MCF 10A (cell line): ENCODE results near the gene CDK1. TPM values are rescaled to one million over a fixed set of nuclear protein-coding genes. Genes with fewer than 3 reads are reported as not detected.

Experiments used
- BruUV-seq: library from RNA; stranded (reverse); fragments of 400-500 nt; replicated peaks from 2 replicates; lab custom pipeline; 2021; lab: Mats Ljungman, UMichigan
- CTCF ChIA-PET: fragments of 300-600 bp; sonication (Branson Sonifier 250); formaldehyde crosslinking; extraction: SDS; loops from one replicate; lab custom pipeline; 2021; ENCODE audit warnings: antibody characterized with exemption, inconsistent platforms; lab: Yijun Ruan, JAX
- POLR2A ChIA-PET: fragments of 300-600, 350-650 bp; sonication (Branson Sonifier 250); formaldehyde crosslinking; extraction: SDS; loops from one replicate; lab custom pipeline; 2020; ENCODE audit warnings: antibody characterized with exemption, inconsistent platforms; lab: Yijun Ruan, JAX
- DNase-seq: peaks from one replicate; pipeline ENCODE4 v3.0.0-alpha.2; 2018; ENCODE audit not compliant: unreplicated experiment
- H3K27ac Mint-ChIP-seq: one replicate; pipeline ENCODE4 v1.8.0; 2022; ENCODE audit warnings: mild to moderate bottlenecking, low read depth, mixed read lengths; ENCODE audit not compliant: unreplicated experiment
- H3K27me3 Mint-ChIP-seq: one replicate; pipeline ENCODE4 v1.8.0; 2022; ENCODE audit warnings: mixed read lengths; ENCODE audit not compliant: insufficient read depth, unreplicated experiment
- H3K36me3 Mint-ChIP-seq: one replicate; pipeline ENCODE4 v1.8.0; 2022; ENCODE audit warnings: mild to moderate bottlenecking, moderate library complexity, mixed read lengths; ENCODE audit not compliant: insufficient read depth, unreplicated experiment
- H3K4me1 Mint-ChIP-seq: one replicate; pipeline ENCODE4 v1.8.0; 2022; ENCODE audit warnings: mixed read lengths; ENCODE audit not compliant: insufficient read depth, unreplicated experiment
- H3K4me3 Mint-ChIP-seq: one replicate; pipeline ENCODE4 v1.8.0; 2022; ENCODE audit warnings: mild to moderate bottlenecking, moderate library complexity, mixed read lengths; ENCODE audit not compliant: unreplicated experiment
- H3K9me3 Mint-ChIP-seq: one replicate; pipeline ENCODE4 v1.8.0; 2022; ENCODE audit warnings: mixed read lengths; ENCODE audit not compliant: unreplicated experiment
- intact Hi-C: fragments of 100-400 bp; cut with micrococcal nuclease; formaldehyde crosslinking; loops from 2 replicates; pipeline ENCODE4 v1.14.1; 2022
- total RNA-seq: library from RNA; stranded (reverse); gene quantifications from 2 replicates; pipeline ENCODE4 v1.2.3, GENCODE V29; 2022
- TF ChIP-seq, protein P1 (sequence below): fragments of 200-600 bp; IDR thresholded peaks from one replicate; pipeline ENCODE4 v1.8.0; 2022; ENCODE audit warnings: antibody characterized with exemption, mild to moderate bottlenecking; ENCODE audit not compliant: unreplicated experiment

Gene CDK1
- total RNA-seq, 1 experiment from 2014 or later, result 48.8 TPM

DNA sequence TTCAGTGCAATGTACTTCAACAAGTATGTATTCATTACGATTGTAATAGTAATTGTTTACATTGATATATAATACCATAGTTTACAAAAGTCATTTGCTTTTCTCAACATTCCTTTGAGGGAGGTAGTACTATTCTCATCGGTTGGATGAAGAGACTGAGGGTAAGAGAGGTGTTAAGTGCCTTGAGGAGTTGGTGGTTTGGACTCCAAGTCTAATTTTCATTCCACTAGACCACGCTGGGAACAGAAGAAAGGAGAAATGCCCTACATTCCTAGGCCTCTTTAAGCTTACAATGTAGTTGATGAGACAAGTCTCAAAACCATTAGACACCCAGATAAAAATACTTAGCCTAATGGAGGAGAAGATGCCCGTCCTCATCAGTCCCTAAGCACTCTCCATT, 28.6 kb downstream of the CDK1 start:
- no peaks in the 10 kb centered on the region for H3K36me3 Mint-ChIP-seq
- CTCF ChIA-PET, result interaction anchor here (0.7 kb wide), 1 partner anchor 492 kb away, joined by 3 read pairs; no protein-coding TSS in a partner anchor
- no TSS peak for BruUV-seq

DNA sequence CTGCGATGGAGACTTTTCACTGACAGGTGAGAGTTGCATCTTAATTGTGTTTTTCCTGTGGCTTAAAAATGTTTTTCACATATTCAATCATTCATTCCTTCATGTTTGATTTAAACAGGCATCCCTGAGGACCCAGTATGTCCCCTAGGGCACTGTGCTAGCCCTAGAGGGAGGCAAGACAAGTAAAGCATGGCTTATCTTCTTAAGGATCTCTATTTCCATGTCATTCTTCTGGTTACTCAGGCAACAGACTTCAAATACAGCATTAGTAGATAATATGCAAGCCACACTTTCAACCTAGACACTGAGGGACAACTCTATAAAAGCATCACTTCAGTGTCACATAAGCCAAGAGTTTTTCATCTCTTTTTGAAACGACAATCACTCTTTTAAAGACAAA, 29.2 kb downstream of the CDK1 start:
- intact Hi-C loops, result no loop called here
- H3K4me1 Mint-ChIP-seq, result peaks cover 8% of the 10 kb centered on the region
- no TSS peak for BruUV-seq
- TF ChIP-seq, protein P1, sequence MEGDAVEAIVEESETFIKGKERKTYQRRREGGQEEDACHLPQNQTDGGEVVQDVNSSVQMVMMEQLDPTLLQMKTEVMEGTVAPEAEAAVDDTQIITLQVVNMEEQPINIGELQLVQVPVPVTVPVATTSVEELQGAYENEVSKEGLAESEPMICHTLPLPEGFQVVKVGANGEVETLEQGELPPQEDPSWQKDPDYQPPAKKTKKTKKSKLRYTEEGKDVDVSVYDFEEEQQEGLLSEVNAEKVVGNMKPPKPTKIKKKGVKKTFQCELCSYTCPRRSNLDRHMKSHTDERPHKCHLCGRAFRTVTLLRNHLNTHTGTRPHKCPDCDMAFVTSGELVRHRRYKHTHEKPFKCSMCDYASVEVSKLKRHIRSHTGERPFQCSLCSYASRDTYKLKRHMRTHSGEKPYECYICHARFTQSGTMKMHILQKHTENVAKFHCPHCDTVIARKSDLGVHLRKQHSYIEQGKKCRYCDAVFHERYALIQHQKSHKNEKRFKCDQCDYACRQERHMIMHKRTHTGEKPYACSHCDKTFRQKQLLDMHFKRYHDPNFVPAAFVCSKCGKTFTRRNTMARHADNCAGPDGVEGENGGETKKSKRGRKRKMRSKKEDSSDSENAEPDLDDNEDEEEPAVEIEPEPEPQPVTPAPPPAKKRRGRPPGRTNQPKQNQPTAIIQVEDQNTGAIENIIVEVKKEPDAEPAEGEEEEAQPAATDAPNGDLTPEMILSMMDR, result no peak
- H3K27ac Mint-ChIP-seq, result no peak overlapping the region
- H3K36me3 Mint-ChIP-seq, result no peaks in the 10 kb centered on the region
- H3K4me3 Mint-ChIP-seq, result no peak overlapping the region
- ChIA-PET CTCF (interaction anchor here (0.7 kb wide), 1 partner anchor 491 kb away, joined by 3 read pairs; no protein-coding TSS in a partner anchor), POLR2A (no interaction called here)
- DNase-seq, result no peak
- H3K9me3 Mint-ChIP-seq, result no peaks in the 10 kb centered on the region
- no peaks in the 10 kb centered on the region for H3K27me3 Mint-ChIP-seq

More for the DNA sequence above, 28.6 kb downstream of the CDK1 start:
- intact Hi-C loops, result no loop called here
- Mint-ChIP-seq H3K9me3 (no peaks in the 10 kb centered on the region), H3K27me3 (no peaks in the 10 kb centered on the region), H3K4me1 (peaks cover 8% of the 10 kb centered on the region), H3K4me3 (no peak overlapping the region), H3K27ac (no peak overlapping the region)
- DNase-seq, result no peak
- TF ChIP-seq, protein P1, result no peak
- POLR2A ChIA-PET, result no interaction called here

DNA sequence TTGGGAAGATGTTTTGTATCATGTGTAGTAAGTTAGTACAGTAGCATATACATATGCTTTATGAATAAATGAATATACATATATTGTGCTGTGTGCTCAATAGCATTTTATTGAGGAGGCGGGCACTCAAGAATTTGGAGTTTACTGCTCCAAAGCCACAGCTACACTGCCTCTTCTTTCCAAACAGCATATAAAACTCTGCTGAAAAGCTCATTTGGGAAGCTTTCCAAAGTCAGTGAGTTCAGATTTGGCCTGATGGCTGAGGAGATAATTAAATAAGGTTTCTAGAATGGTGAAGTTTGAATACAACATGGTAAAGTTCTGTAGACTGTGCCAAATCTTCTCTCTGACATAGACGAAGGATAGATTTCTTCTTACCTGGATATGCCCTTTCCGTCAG, 29.8 kb downstream of the CDK1 start:
- TF ChIP-seq, protein P1, result no peak
- DNase-seq, result no peak
- peaks cover 8% of the 10 kb centered on the region for H3K4me1 Mint-ChIP-seq
- CTCF ChIA-PET, result no interaction called here
- intact Hi-C loops, result no loop called here
- no peaks in the 10 kb centered on the region for H3K36me3 Mint-ChIP-seq
- no peak overlapping the region for H3K4me3 Mint-ChIP-seq
- H3K27ac Mint-ChIP-seq, result no peak overlapping the region
- POLR2A ChIA-PET, result no interaction called here
- H3K9me3 Mint-ChIP-seq, result no peaks in the 10 kb centered on the region
- H3K27me3 Mint-ChIP-seq, result no peaks in the 10 kb centered on the region
- BruUV-seq, result no TSS peak

DNA sequence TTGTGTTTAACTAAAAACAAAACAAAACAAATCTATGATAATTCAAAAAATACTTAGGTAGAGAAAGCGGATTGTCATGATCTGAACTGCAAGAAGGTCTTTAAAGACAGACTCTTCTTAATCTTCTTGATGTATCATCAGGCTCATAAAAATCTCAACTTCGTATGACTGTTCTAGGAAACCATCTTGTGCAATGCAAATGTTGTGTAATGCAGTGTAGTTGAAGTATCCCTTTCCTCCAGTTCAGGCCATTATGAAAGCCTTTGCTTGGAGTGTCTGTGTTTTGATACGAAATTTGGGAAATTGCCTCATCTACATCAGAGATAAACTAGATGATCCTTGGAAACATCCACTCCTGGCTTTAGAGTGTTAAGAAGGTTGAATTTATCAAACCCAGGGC, 30.9 kb downstream of the CDK1 start:
- CTCF ChIA-PET, result interaction anchor here (0.7 to 0.8 kb wide), 2 partner anchors 147 to 331 kb away, joined by 3 to 5 read pairs; no protein-coding TSS in a partner anchor
- Mint-ChIP-seq H3K27me3 (no peaks in the 10 kb centered on the region), H3K36me3 (no peaks in the 10 kb centered on the region), H3K27ac (peak overlapping the region; percentile 51), H3K4me3 (no peak overlapping the region), H3K9me3 (no peaks in the 10 kb centered on the region), H3K4me1 (peaks cover 8% of the 10 kb centered on the region)
- TF ChIP-seq, protein P1, result no peak
- intact Hi-C loops, result no loop called here
- BruUV-seq, result no TSS peak
- POLR2A ChIA-PET, result interaction anchor here (0.7 kb wide), 1 partner anchor 1308 kb away, joined by 4 read pairs; no protein-coding TSS in a partner anchor
- DNase-seq, result peak; percentile 90
